ENCODE results near the gene CYB5RL.

CYB5RL gene

DNA sequence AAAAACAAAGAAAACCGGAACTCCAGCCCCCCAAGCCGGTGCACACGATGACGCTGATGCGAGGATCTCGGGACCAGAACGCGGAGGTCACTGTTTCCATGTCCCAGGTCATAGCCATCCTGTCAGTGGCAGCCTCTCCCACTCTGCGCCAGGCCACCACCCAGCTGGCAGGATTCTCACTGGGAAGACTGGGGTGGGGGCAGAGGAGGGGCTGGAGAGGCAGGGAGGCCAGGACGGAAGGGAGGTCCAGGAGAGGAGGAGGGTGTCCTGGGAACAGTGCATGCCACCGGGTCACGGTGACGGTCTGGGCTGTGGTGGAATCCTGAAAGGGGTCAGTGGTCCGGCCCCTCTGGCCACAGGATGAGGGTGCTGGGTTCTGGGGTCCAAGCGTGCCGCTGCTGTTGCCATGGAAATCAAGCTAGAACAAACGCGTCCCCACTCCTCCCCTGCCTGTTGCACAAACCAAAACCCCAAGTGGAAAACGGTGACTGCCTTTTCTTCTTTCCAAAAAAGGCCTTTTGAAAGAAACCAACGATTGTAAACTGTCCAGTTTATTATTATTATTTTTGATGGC lies 26.2 kb upstream of the CYB5RL start:
- TF ChIP-seq FOXP2 (optimal IDR thresholded peaks at IDR 0.05; ENCODE audit: borderline replicate concordance, extremely low read depth, extremely low read length, insufficient read depth), result no peak
- no peak for TF ChIP-seq TAF1 (IDR thresholded peaks at IDR 0.05; ENCODE audit: borderline replicate concordance, insufficient read depth, low read length)
- TF ChIP-seq, protein P1, sequence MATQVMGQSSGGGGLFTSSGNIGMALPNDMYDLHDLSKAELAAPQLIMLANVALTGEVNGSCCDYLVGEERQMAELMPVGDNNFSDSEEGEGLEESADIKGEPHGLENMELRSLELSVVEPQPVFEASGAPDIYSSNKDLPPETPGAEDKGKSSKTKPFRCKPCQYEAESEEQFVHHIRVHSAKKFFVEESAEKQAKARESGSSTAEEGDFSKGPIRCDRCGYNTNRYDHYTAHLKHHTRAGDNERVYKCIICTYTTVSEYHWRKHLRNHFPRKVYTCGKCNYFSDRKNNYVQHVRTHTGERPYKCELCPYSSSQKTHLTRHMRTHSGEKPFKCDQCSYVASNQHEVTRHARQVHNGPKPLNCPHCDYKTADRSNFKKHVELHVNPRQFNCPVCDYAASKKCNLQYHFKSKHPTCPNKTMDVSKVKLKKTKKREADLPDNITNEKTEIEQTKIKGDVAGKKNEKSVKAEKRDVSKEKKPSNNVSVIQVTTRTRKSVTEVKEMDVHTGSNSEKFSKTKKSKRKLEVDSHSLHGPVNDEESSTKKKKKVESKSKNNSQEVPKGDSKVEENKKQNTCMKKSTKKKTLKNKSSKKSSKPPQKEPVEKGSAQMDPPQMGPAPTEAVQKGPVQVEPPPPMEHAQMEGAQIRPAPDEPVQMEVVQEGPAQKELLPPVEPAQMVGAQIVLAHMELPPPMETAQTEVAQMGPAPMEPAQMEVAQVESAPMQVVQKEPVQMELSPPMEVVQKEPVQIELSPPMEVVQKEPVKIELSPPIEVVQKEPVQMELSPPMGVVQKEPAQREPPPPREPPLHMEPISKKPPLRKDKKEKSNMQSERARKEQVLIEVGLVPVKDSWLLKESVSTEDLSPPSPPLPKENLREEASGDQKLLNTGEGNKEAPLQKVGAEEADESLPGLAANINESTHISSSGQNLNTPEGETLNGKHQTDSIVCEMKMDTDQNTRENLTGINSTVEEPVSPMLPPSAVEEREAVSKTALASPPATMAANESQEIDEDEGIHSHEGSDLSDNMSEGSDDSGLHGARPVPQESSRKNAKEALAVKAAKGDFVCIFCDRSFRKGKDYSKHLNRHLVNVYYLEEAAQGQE (IDR thresholded peaks at IDR 0.05; ENCODE audit: insufficient read depth in 1 of 2, low read depth in 2 of 2, low read length in 2 of 2), result no peak
- no peak for TF ChIP-seq POLR2AphosphoS5 (IDR thresholded peaks at IDR 0.05; ENCODE audit: low read depth, low read length)
- no peak for TF ChIP-seq SIN3A (IDR thresholded peaks at IDR 0.05; ENCODE audit: borderline replicate concordance, insufficient read depth, low read length)

DNA sequence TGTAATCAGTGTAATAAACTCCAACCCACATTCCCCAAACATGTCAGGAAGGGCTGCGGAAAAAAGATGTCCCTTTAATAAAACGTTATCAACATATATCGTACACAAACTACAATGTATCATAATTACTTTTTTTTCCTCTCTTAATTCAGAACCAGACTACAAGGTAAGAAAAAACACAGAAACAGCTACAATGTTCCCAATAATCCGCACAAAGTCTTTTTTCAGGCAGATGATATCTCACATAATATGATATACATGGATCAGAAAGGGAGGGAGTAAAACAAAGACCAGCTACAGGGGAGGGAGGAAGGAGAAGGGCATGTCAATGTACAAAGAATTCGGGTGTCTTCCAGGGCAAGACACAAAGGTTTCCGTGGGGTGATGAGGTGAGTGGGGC lies 25.5 kb upstream of the CYB5RL start:
- TF ChIP-seq TAF1 (IDR thresholded peaks at IDR 0.05; ENCODE audit: borderline replicate concordance, insufficient read depth, low read length), result no peak
- no peak for TF ChIP-seq POLR2AphosphoS5 (IDR thresholded peaks at IDR 0.05; ENCODE audit: low read depth, low read length)
- TF ChIP-seq, protein P1 (IDR thresholded peaks at IDR 0.05; ENCODE audit: insufficient read depth in 1 of 2, low read depth in 2 of 2, low read length in 2 of 2), result no peak
- TF ChIP-seq SIN3A (IDR thresholded peaks at IDR 0.05; ENCODE audit: borderline replicate concordance, insufficient read depth, low read length), result no peak
- no peak for TF ChIP-seq FOXP2 (optimal IDR thresholded peaks at IDR 0.05; ENCODE audit: borderline replicate concordance, extremely low read depth, extremely low read length, insufficient read depth)

DNA sequence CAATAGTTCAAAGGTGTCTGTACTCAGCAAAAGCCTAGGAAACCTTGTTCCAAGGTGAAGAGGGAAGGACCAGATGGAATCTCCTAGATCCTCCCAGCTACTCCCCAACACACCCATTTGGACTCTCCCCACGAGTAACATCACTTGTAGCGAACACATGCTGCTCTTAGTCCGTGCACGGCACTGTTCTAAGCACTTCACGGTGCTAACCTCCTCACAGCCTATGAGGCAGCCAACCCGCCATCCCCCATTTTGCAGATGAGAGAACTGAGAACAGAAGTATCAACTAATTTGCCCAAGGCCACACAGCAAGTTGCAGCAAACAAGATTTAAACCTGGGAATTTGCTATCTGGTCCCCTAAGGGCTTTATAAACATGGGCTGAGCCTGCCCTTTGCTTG lies 24.4 kb upstream of the CYB5RL start:
- TF ChIP-seq, protein P1 (IDR thresholded peaks at IDR 0.05; ENCODE audit: insufficient read depth in 1 of 2, low read depth in 2 of 2, low read length in 2 of 2), result no peak
- TF ChIP-seq SIN3A (IDR thresholded peaks at IDR 0.05; ENCODE audit: borderline replicate concordance, insufficient read depth, low read length), result no peak

DNA sequence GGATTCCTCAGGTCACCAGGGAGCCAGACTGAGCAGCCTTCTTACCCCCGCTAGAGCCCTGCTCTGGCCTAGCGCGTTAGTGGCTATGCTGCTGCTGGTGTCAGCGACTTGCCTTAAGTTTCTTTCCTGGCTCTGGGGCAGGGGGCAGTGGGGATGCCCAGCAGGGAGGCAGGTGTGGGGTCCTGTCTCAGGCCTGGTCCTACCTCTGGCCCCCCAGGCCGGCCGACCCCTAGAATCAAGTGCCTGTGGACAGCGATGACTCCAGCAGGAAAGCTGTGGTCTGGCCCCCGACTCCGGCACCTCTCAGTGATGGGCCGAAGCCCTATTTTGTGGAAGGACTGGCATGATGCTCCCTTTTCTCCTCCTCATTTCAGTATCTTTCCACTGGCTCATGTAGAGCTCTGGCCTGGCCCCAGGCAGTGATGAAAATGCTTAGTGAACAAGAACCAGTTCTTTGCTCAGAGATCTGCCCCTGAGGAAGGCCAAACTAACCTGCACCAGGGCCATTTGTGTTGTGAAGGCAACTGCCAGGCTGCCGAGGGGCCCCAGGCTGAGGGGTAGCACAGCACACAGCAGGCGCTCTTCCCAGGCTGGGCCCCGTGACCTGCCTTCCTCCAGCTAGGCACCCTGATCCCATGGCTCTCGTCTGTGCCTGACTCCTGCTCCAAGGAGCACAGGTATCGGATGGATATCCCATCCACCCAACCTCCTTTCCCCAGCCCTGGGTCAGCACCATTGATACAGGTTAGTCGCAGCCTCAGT lies 23.8 kb upstream of the CYB5RL start:
- TF ChIP-seq SIN3A (IDR thresholded peaks at IDR 0.05; ENCODE audit: borderline replicate concordance, insufficient read depth, low read length) (no peak), FOXP2 (optimal IDR thresholded peaks at IDR 0.05; ENCODE audit: borderline replicate concordance, extremely low read depth, extremely low read length, insufficient read depth) (no peak), TAF1 (IDR thresholded peaks at IDR 0.05; ENCODE audit: borderline replicate concordance, insufficient read depth, low read length) (no peak), POLR2AphosphoS5 (IDR thresholded peaks at IDR 0.05; ENCODE audit: low read depth, low read length) (no peak)
- TF ChIP-seq, protein P1 (IDR thresholded peaks at IDR 0.05; ENCODE audit: insufficient read depth in 1 of 2, low read depth in 2 of 2, low read length in 2 of 2), result no peak

All from PFSK-1 (cell line).